CD4-positive, alpha-beta T cell treated with Interleukin-17A for 4 hours (primary cell): Measurements from ENCODE around the gene CSH1.
A peak's percentile ranks its signal among the peaks of the same experiment; 100 is the strongest.
"Not testable (repeated sequence)": the region's sequence is repeated elsewhere in the genome, so short reads cannot be mapped to it uniquely, and the experiment has no call there.

ENCODE experiments used
- DNase-seq: peaks from one replicate; pipeline ENCODE4 v3.0.0-alpha.2; 2020; ENCODE audit warnings: mixed read lengths

The CSH1 gene

DNA sequence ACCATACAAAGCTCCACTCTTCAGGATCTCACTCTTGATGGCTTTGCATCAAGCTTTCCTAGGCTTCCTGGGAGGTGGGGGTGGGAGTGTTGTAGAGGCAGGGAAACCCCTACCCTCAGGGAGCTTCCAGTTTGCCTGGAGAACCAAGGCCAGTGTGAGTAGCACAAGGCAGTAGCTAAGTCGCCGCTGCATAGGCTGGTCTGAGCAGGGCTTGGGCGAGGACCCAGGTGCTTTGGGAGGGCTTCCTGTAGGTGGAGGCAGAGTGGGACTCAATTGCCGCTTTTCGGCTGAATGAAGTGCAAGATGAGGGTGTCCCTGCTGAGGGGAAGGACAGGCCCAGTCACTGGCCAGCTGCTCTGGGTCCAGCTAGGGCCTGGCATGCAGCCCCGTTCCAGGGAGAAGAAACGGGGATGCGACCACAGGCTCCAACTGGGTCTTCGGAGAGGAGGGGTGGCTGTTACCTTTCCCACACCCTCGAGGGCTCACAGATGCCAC lies 31.8 kb upstream of the CSH1 start:
- DNase-seq, result no peak

DNA sequence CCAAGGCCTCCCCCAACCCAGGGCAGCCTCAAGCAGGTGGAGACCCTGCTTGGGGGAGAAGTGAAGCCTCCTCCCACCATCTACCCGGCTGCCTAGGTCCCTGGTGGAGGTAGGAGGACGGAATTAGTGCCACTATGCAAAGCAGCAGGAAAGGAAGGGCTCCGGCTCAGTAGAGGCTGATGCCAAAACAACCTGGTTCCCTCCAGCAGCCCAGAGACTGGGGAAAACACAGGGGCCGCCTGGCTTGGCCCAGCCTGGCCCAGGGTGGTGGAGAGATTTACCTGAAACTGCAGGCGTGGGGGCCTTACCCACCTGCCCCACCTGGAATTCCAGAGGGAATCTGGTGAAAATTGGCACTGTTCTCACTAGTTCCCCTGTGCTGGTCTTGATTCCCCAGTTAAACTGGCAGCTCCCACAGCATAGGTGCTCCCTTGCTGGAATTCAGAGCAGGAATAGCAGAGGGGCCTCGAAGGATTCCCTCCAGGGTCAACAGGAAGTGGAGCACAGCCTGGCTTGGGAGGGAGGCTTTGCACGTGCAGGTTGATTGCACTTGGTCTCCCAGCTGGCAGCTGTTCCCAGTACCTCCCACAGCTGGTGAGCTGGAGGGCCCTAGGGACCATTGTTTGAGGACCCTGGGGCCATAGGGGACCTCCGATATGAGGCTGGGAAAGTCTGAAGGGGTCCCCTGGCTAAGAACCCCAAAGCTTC lies 31.2 kb upstream of the CSH1 start:
- no peak for DNase-seq

GRCh38 chr17:63926164-63926563 lies 29.8 kb upstream of the CSH1 start:
- DNase-seq, result no peak

GRCh38 chr17:63925615-63926014 lies 29.2 kb upstream of the CSH1 start:
- DNase-seq, result no peak

- not testable (repeated sequence) for DNase-seq
Measured at GRCh38 chr17:63922402-63922801, 26.0 kb upstream of the CSH1 start.

- not testable (repeated sequence) for DNase-seq
Measured at GRCh38 chr17:63920779-63921178, 24.4 kb upstream of the CSH1 start.

- not testable (repeated sequence) for DNase-seq
Measured at GRCh38 chr17:63920050-63920449, 23.7 kb upstream of the CSH1 start.

DNA sequence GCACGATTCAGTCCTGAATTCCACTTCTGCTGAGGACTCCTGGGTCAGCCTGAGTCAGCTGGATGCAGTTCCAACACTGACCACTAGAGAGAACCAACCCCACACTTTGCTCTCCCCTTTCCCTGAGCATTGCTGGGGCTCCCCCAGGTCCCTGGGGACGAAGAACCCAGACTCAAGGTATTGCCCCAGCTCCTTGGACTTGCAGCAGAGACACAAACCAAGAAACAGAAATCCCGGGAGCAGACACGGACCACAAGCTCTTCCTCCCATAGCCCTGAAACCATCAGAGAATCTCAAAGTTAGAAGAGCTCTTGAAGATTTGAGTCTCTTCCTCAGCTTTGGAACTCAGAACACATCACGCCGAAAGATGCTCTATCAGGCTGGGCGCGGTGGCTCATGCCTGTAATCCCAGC lies 22.9 kb upstream of the CSH1 start:
- DNase-seq, result peak; percentile 81

DNA sequence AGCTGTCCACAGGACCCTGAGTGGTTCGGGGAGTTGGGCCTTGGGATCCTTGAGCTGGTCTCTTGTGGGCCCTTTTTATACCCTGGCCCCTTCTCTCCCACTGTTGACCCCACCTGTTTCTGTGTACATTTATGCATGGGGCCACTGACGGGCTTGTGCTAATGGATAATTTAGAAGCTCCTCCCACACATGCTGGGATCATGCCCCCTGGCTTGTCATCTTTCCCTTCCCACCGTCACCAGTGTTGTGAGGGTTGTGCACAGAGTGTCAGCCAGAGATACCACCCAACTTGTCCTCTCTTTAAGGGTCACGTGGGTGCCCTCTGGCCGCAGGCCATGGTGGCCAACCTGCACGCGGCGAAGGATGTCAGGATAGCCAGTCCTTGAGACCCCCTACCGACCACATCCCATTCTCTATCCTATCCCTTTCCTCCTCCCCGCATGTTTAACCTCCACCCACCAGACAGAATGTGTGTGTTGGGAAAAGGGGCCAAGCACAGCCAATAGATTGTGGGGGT lies 22.5 kb upstream of the CSH1 start, which contains the start of gene GH1:
TSS of gene GH1 (minus strand) at position 51 of the 517 bp plus-strand sequence. CDS start 63 bp downstream, outside the sequence.
- DNase-seq, result not testable (repeated sequence)

DNA sequence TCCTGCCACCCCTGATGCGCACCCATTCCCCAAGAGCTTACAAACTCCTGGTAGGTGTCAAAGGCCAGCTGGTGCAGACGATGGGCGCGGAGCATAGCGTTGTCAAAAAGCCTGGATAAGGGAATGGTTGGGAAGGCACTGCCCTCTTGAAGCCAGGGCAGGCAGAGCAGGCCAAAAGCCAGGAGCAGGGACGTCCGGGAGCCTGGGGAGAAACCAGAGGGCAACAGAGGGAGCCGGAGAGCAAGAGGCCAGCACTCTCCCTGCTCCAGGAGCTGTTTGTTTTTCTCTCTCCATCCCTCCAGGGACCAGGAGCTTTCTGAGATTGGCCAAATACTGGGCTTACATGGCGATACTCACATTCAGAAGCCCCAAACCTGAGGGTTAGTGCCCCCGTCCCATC lies 21.9 kb upstream of the CSH1 start:
- DNase-seq, result no peak

- DNase-seq, result no peak
Measured at GRCh38 chr17:63917646-63918045, 21.3 kb upstream of the CSH1 start.

DNA sequence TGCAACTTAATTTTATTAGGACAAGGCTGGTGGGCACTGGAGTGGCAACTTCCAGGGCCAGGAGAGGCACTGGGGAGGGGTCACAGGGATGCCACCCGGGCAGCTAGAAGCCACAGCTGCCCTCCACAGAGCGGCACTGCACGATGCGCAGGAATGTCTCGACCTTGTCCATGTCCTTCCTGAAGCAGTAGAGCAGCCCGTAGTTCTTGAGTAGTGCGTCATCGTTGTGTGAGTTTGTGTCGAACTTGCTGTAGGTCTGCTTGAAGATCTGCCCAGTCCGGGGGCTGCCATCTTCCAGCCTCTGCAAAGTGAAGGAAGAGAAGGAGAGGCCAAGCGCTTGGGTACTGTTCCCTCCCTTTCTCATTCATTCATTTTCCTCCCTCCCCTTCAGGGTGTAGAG lies 20.8 kb upstream of the CSH1 start:
- not testable (repeated sequence) for DNase-seq

DNA sequence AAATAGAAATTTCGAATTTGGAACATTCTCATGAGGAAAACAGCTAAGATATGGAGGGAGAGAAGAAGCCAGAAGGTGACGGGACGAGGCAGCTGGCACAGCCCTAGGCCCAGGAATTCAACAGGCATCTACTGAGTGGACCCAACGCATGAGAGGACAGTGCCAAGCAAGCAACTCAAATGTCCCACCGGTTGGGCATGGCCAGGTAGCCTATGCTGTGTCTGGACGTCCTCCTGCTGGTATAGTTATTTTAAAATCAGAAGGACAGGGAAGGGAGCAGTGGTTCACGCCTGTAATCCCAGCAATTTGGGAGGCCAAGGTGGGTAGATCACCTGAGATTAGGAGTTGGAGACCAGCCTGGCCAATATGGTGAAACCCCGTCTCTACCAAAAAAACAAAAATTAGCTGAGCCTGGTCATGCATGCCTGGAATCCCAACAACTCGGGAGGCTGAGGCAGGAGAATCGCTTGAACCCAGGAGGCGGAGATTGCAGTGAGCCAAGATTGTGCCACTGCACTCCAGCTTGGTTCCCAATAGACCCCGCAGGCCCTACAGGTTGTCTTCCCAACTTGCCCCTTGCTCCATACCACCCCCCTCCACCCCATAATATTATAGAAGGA lies 20.3 kb upstream of the CSH1 start:
- DNase-seq, result no peak

- not testable (repeated sequence) for DNase-seq
Measured at GRCh38 chr17:63915753-63916152, 19.4 kb upstream of the CSH1 start.

- DNase-seq, result no peak
Measured at GRCh38 chr17:63914471-63914870, 18.1 kb upstream of the CSH1 start.

- peak; percentile 73 for DNase-seq
Measured at GRCh38 chr17:63911657-63912100, 15.3 kb upstream of the CSH1 start.

- DNase-seq, result no peak
Measured at GRCh38 chr17:63911041-63911635, 14.8 kb upstream of the CSH1 start, which contains the start of gene CSHL1. TSS of gene CSHL1 (minus strand) at chr17:63911258. CDS start at chr17:63911196, 62 bp downstream.

DNA sequence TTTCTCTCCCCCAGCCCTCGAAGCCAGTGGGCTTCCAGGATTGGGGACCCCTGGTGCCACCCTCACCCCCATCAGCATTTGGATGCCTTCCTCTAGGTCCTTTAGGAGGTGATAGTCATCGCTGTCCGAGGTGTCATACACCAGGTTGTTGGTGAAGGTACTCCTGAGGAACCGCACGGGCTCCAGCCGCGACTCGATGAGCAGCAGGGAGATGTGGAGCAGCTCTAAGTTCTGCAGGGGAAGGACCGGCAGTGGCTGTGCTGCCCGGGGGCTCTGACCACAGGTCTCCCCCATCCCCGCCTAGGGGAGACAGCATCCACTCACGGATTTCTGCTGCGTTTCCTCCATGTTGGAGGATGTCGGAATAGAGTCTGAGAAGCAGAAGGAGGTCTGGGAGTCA lies 13.7 kb upstream of the CSH1 start:
- no peak for DNase-seq

DNA sequence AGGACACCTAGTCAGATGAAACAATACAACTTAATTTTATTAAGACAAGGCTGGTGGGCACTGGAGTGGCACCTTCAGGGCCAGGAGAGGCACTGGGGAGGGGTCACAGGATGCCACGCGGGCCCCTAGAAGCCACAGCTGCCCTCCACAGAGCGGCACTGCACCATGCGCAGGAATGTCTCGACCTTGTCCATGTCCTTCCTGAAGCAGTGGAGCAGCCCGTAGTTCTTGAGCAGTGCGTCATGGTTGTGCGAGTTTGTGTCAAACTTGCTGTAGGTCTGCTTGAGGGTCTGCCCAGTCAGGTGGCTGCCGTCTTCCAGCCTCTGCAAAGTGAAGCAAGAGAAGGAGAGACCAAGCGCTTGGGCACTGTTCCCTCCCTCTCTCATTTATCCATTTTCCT lies 13.2 kb upstream of the CSH1 start:
- DNase-seq, result not testable (repeated sequence)

DNA sequence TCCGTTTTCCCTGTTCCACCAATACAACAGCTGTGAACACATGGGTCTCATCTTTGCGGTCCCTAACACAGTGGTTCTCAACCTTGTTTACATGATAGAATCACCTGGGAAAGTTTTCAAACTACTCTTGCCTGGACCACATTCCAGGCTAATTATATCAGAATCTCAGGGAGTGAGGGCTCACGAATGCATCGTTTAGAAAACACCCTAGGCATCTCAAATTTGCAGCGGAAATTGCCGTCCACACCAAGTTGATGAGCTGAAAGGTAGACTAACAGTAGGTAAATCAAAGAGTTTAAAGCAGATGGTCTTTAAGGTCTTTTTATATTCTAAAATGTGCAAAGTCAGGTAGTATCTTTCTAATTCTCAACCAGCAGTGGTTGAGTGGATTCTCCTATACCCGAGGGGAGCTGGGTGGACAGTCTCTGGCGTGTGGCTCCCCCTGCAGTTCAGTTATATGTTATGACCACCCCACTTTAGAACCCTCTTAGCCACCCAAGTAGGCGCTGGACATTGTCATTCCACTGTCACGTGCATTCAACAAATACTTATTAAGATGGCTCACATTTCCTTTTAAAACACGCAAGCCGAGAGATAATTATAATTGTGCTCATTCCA lies 10.9 kb upstream of the CSH1 start:
- DNase-seq, result not testable (repeated sequence)

GRCh38 chr17:63904796-63905195 lies 8.4 kb upstream of the CSH1 start:
- DNase-seq, result not testable (repeated sequence)

DNA sequence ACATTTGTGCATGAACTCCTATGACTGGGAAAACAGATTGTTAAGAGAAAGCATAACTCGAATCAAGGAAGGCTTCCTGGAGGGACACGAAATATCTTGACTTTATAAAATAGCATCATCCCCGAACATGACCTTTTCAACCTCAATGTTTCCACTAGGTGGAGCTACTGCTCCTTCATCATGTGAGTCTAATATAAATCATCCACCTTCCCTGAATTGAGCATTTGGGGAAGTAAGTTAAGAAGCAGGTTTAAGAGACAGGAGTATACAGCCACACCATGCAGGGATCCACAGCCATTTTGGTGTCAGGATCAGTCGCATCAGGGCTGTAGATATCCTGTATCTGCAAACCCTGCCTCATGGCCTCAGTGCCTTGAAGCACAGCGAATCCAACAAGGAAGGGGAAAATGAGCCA lies 7.4 kb upstream of the CSH1 start:
- DNase-seq, result not testable (repeated sequence)

GRCh38 chr17:63901971-63902370 lies 5.6 kb upstream of the CSH1 start:
- not testable (repeated sequence) for DNase-seq
